NCI-H2029 (cell line): ENCODE measurements around the gene PTPN23.

Experiments used
- DNase-seq: peaks from one replicate; lab custom pipeline; 2025; lab: John Stamatoyannopoulos, UW

PTPN23 gene

GRCh38 chr3:47420511-47421484 lies 40.0 kb downstream of the PTPN23 start:
- peak; percentile 81 for DNase-seq

GRCh38 chr3:47421741-47422649 lies 41.2 kb downstream of the PTPN23 start:
- peak; percentile 89 for DNase-seq

GRCh38 chr3:47422743-47423142 lies 41.9 kb downstream of the PTPN23 start:
- no peak for DNase-seq

- no peak for DNase-seq
These were observed 42.8 kb downstream of the PTPN23 start for GRCh38 chr3:47423548-47424145.

GRCh38 chr3:47424434-47425382 lies 43.9 kb downstream of the PTPN23 start:
- no peak for DNase-seq

- no peak for DNase-seq
These were observed 44.6 kb downstream of the PTPN23 start for GRCh38 chr3:47425383-47425778.

- DNase-seq: no peak
These were observed 45.1 kb downstream of the PTPN23 start for GRCh38 chr3:47425959-47426358.

GRCh38 chr3:47427866-47428265 lies 47.0 kb downstream of the PTPN23 start:
- DNase-seq: no peak

GRCh38 chr3:47428662-47429061 lies 47.8 kb downstream of the PTPN23 start:
- no peak for DNase-seq

- DNase-seq: no peak
These were observed 48.9 kb downstream of the PTPN23 start for GRCh38 chr3:47429476-47430270.

GRCh38 chr3:47430606-47431005 lies 49.8 kb downstream of the PTPN23 start:
- no peak for DNase-seq

- no peak for DNase-seq
These were observed 50.4 kb downstream of the PTPN23 start for GRCh38 chr3:47431225-47431624.

GRCh38 chr3:47432673-47433072 lies 51.9 kb downstream of the PTPN23 start:
- DNase-seq: no peak

- no peak for DNase-seq
These were observed 53.0 kb downstream of the PTPN23 start for GRCh38 chr3:47433796-47434195.

GRCh38 chr3:47434849-47435248 lies 54.0 kb downstream of the PTPN23 start:
- no peak for DNase-seq

GRCh38 chr3:47436180-47436579 lies 55.4 kb downstream of the PTPN23 start:
- DNase-seq: no peak

- DNase-seq: no peak
These were observed 59.3 kb downstream of the PTPN23 start for GRCh38 chr3:47440131-47440530.

- DNase-seq: no peak
These were observed 61.2 kb downstream of the PTPN23 start for GRCh38 chr3:47441796-47442551.

GRCh38 chr3:47443611-47443995 lies 62.8 kb downstream of the PTPN23 start:
- DNase-seq: no peak

- no peak for DNase-seq
These were observed 63.3 kb downstream of the PTPN23 start for GRCh38 chr3:47444103-47444502.
